Colonic mucosa (tissue), 4 donors: Measurements from ENCODE around the gene GOLGA8B. TPM values are rescaled to one million over a fixed set of nuclear protein-coding genes. Genes with fewer than 3 reads are reported as not detected.

Experiments used
- DNase-seq: peaks from one replicate; pipeline ENCODE4 v3.0.0-alpha.2; 2020
- H3K27ac ChIP-seq: fragments of 200-600 bp; one replicate; pipeline ENCODE4 v1.8.0; 2021
- H3K27me3 ChIP-seq: fragments of 200-600 bp; one replicate; pipeline ENCODE4 v1.8.0; 2021
- H3K36me3 ChIP-seq: fragments of 200-600 bp; one replicate; pipeline ENCODE4 v1.8.0; 2021
- H3K4me1 ChIP-seq: fragments of 200-600 bp; one replicate; pipeline ENCODE4 v1.8.0; 2021; ENCODE audit warnings: mild to moderate bottlenecking
- H3K4me3 ChIP-seq: fragments of 200-600 bp; one replicate; pipeline ENCODE4 v1.8.0; 2021
- H3K9ac ChIP-seq, 2 donors: one replicate each; pipeline ENCODE4 v1.7.0; 2013; ENCODE audit warnings: control low read depth in 2 of 2, low read depth in 2 of 2, low read length in 2 of 2
- H3K9me3 ChIP-seq: fragments of 200-600 bp; one replicate; pipeline ENCODE4 v1.8.0; 2021
- CTCF ChIP-seq: fragments of 200-600 bp; IDR thresholded peaks from one replicate; pipeline ENCODE4 v1.8.0; 2022; ENCODE audit warnings: antibody characterized with exemption, mild to moderate bottlenecking
- intact Hi-C: fragments of 100-400 bp; cut with DNase I; formaldehyde crosslinking; loops from one replicate; pipeline ENCODE4 v1.14.1; 2022
- total RNA-seq, 2 donors: library from RNA; stranded (reverse); fragmentation: NEBNext Ultra II Directional in 1 of 2; extraction: Animal tissue kit (Norgen Biotek cat#: 25700) in 1 of 2; gene quantifications; one replicate each; pipeline ENCODE4 v1.2.1, GENCODE V29; 2021
- donor health status: healthy.
- donor health status: DM: no; HTN: no; CAD: no.
- donor health status: DM: no; HTN: no; CAD: no.

GOLGA8B gene
- total RNA-seq, 2 donors from 2014 or later: 10.2 to 20.7 TPM

GRCh38 chr15:34607832-34608231, 24.4 kb upstream of the GOLGA8B start:
- no peaks in the 10 kb centered on the region for H3K9me3 ChIP-seq
- DNase-seq: no peak
- no peaks in the 10 kb centered on the region for H3K4me1 ChIP-seq
- no peak for TF ChIP-seq CTCF
- H3K27me3 ChIP-seq: no peaks in the 10 kb centered on the region
- no peak overlapping the region for H3K4me3 ChIP-seq
- intact Hi-C loops: no loop called here
- no peak overlapping the region for H3K9ac ChIP-seq
- no peak overlapping the region for H3K27ac ChIP-seq
- no peaks in the 10 kb centered on the region for H3K36me3 ChIP-seq

- H3K9me3 ChIP-seq: no peaks in the 10 kb centered on the region
- intact Hi-C loops: no loop called here
- H3K27me3 ChIP-seq: no peaks in the 10 kb centered on the region
- H3K9ac ChIP-seq: no peak overlapping the region
- no peak for DNase-seq
- H3K27ac ChIP-seq: no peak overlapping the region
- no peak overlapping the region for H3K4me3 ChIP-seq
- H3K4me1 ChIP-seq: no peaks in the 10 kb centered on the region
- TF ChIP-seq CTCF: no peak
- no peaks in the 10 kb centered on the region for H3K36me3 ChIP-seq
These were observed 23.1 kb upstream of the GOLGA8B start for GRCh38 chr15:34606545-34606944.

- Histone ChIP-seq H3K36me3 (no peaks in the 10 kb centered on the region), H3K27ac (no peak overlapping the region), H3K4me1 (no peaks in the 10 kb centered on the region), H3K27me3 (no peaks in the 10 kb centered on the region), H3K9ac (no peak overlapping the region), H3K4me3 (no peak overlapping the region), H3K9me3 (no peaks in the 10 kb centered on the region)
- DNase-seq: no peak
- intact Hi-C loops: no loop called here
- no peak for TF ChIP-seq CTCF
These were observed 22.7 kb upstream of the GOLGA8B start for GRCh38 chr15:34606131-34606530.

GRCh38 chr15:34603095-34603494, 19.6 kb upstream of the GOLGA8B start:
- no peaks in the 10 kb centered on the region for H3K9me3 ChIP-seq
- no peak overlapping the region for H3K4me3 ChIP-seq
- no peaks in the 10 kb centered on the region for H3K4me1 ChIP-seq
- no peak overlapping the region for H3K9ac ChIP-seq
- H3K36me3 ChIP-seq: no peaks in the 10 kb centered on the region
- no peaks in the 10 kb centered on the region for H3K27me3 ChIP-seq
- DNase-seq: no peak
- H3K27ac ChIP-seq: no peak overlapping the region
- intact Hi-C loops: no loop called here
- TF ChIP-seq CTCF: no peak

DNA sequence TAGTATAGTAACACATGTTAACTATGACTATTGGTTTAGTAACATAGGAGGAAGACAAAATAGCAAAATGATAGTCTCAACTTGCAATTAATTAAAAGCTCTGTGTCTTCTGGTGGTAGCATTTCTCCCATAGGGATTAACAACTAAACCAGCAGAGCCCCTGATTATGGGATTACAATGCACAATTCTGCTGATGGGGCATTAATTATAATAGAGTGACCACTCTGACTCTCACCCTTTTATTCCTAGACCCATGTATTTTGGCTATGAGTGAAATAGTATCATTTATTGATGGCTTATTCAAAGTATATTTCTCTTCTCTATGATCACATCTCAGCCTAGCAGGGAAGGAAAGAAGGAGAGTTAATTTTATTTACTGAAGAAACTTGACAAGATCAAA, 17.5 kb upstream of the GOLGA8B start:
- Histone ChIP-seq H3K27ac (no peak overlapping the region), H3K27me3 (no peaks in the 10 kb centered on the region), H3K9ac (no peak overlapping the region), H3K36me3 (no peaks in the 10 kb centered on the region), H3K4me3 (no peak overlapping the region), H3K9me3 (no peaks in the 10 kb centered on the region), H3K4me1 (no peaks in the 10 kb centered on the region)
- DNase-seq: no peak
- TF ChIP-seq CTCF: no peak
- intact Hi-C loops: no loop called here
